WTC11 (cell line): Measurements from ENCODE around the gene DPP9. TPM values are rescaled to one million over a fixed set of nuclear protein-coding genes. Genes with fewer than 3 reads are reported as not detected.

Experiments used
- AR ChIP-seq: fragments of 250-450 bp; sonication (Bioruptor Pico); IDR thresholded peaks from 2 replicates; pipeline ENCODE4 v1.9.0; 2021; ENCODE audit warnings: mild to moderate bottlenecking
- ARID4B ChIP-seq: sonication (generic); formaldehyde crosslinking; IDR thresholded peaks from 2 replicates; pipeline ENCODE4 v1.8.0; 2023; ENCODE audit warnings: missing genetic modification reagents, mild to moderate bottlenecking, borderline replicate concordance
- ATF6 ChIP-seq: sonication (generic); formaldehyde crosslinking; IDR thresholded peaks from 2 replicates; pipeline ENCODE4 v1.8.1; 2023; ENCODE audit warnings: mild to moderate bottlenecking, missing genetic modification reagents
- CDX4 ChIP-seq: fragments of 250-450 bp; sonication (Bioruptor Pico); IDR thresholded peaks from 2 replicates; pipeline ENCODE4 v1.9.0; 2021; ENCODE audit warnings: moderate library complexity, mild to moderate bottlenecking, inconsistent platforms, borderline replicate concordance
- CTCF ChIP-seq: fragments of 200-600 bp; IDR thresholded peaks from 2 replicates; pipeline ENCODE4 v1.8.0; 2022; ENCODE audit warnings: antibody characterized with exemption
- E2F1 ChIP-seq: sonication (generic); formaldehyde crosslinking; IDR thresholded peaks from 2 replicates; pipeline ENCODE4 v1.8.0; 2022; ENCODE audit warnings: mild to moderate bottlenecking, missing genetic modification reagents
- E2F4 ChIP-seq: sonication (generic); formaldehyde crosslinking; IDR thresholded peaks from 2 replicates; pipeline ENCODE4 v1.8.1; 2022; ENCODE audit warnings: low read depth, mild to moderate bottlenecking, moderate library complexity, missing genetic modification reagents, borderline replicate concordance
- ELF4 ChIP-seq: sonication (generic); formaldehyde crosslinking; IDR thresholded peaks from 2 replicates; pipeline ENCODE4 v1.8.1; 2022; ENCODE audit warnings: low read depth, mild to moderate bottlenecking, moderate library complexity, missing genetic modification reagents
- ETV6 ChIP-seq: sonication (generic); formaldehyde crosslinking; IDR thresholded peaks from 2 replicates; pipeline ENCODE4 v1.8.1; 2022; ENCODE audit warnings: mild to moderate bottlenecking, missing genetic modification reagents
- GRHL2 ChIP-seq: fragments of 250-450 bp; sonication (Bioruptor Pico); IDR thresholded peaks from 2 replicates; pipeline ENCODE4 v1.8.0; 2022; ENCODE audit warnings: mild to moderate bottlenecking, moderate library complexity; ENCODE audit not compliant: insufficient replicate concordance, severe bottlenecking
- IRF2 ChIP-seq: sonication (generic); formaldehyde crosslinking; IDR thresholded peaks from 2 replicates; pipeline ENCODE4 v1.8.0; 2022; ENCODE audit warnings: low read depth, missing genetic modification reagents, borderline replicate concordance
- MLX ChIP-seq: sonication (generic); formaldehyde crosslinking; IDR thresholded peaks from 2 replicates; pipeline ENCODE4 v1.8.1; 2023; ENCODE audit warnings: mild to moderate bottlenecking, missing genetic modification reagents, moderate library complexity
- MXD4 ChIP-seq: fragments of 250-450 bp; sonication (Bioruptor Pico); IDR thresholded peaks from 2 replicates; pipeline ENCODE4 v1.8.0; 2021; ENCODE audit warnings: mild to moderate bottlenecking, moderate library complexity, borderline replicate concordance
- MYBL2 ChIP-seq: sonication (generic); formaldehyde crosslinking; IDR thresholded peaks from 2 replicates; pipeline ENCODE4 v1.8.1; 2023; ENCODE audit warnings: mild to moderate bottlenecking, moderate library complexity, missing genetic modification reagents
- NFYB ChIP-seq: sonication (generic); formaldehyde crosslinking; conservative IDR thresholded peaks from 2 replicates; pipeline ENCODE4 v1.8.0; 2022; ENCODE audit warnings: low read depth, missing genetic modification reagents
- NR1H2 ChIP-seq: sonication (generic); formaldehyde crosslinking; IDR thresholded peaks from 2 replicates; pipeline ENCODE4 v1.9.0; 2021; ENCODE audit warnings: mild to moderate bottlenecking, moderate library complexity, missing genetic modification reagents
- RELA ChIP-seq: sonication (generic); formaldehyde crosslinking; IDR thresholded peaks from 2 replicates; pipeline ENCODE4 v1.8.1; 2022; ENCODE audit warnings: missing genetic modification reagents, mild to moderate bottlenecking, borderline replicate concordance
- RORB ChIP-seq: fragments of 250-450 bp; sonication (Bioruptor Pico); IDR thresholded peaks from 2 replicates; pipeline ENCODE4 v1.9.0; 2021; ENCODE audit warnings: mild to moderate bottlenecking
- TCF7 ChIP-seq: sonication (generic); formaldehyde crosslinking; IDR thresholded peaks from 2 replicates; pipeline ENCODE4 v1.8.0; 2022; ENCODE audit warnings: mild to moderate bottlenecking, low read depth, missing genetic modification reagents, moderate library complexity
- TP53 ChIP-seq: sonication (generic); formaldehyde crosslinking; IDR thresholded peaks from 2 replicates; pipeline ENCODE4 v1.8.1; 2023; ENCODE audit warnings: mild to moderate bottlenecking, missing genetic modification reagents
- ZNF263 ChIP-seq: sonication (generic); formaldehyde crosslinking; IDR thresholded peaks from 2 replicates; pipeline ENCODE4 v1.8.1; 2022; ENCODE audit warnings: low read depth, mild to moderate bottlenecking, moderate library complexity, missing genetic modification reagents
- ZNF416 ChIP-seq: fragments of 250-450 bp; sonication (Bioruptor Pico); IDR thresholded peaks from 2 replicates; pipeline ENCODE4 v1.9.0; 2021; ENCODE audit warnings: mild to moderate bottlenecking, inconsistent platforms
- ZNF423 ChIP-seq: fragments of 250-450 bp; sonication (Bioruptor Pico); IDR thresholded peaks from 2 replicates; pipeline ENCODE4 v2.1.2; 2022; ENCODE audit warnings: mild to moderate bottlenecking, moderate library complexity
- total RNA-seq: library from RNA; stranded (reverse); gene quantifications from 3 replicates; pipeline ENCODE4 v1.2.3, GENCODE V29; 2021

DPP9 gene
- total RNA-seq, 1 experiment from 2014 or later, result 52.9 TPM

GRCh38 chr19:4723595-4724514 lies at the start of gene DPP9 (continued):
- no peak for TF ChIP-seq ZNF263
- TF ChIP-seq CTCF, result no peak
- 0 out of 2 replicates have a peak, but pooled peaks have one; percentile 43 for TF ChIP-seq TP53 (CRISPR knock-in tag)
- no peak for TF ChIP-seq ATF6 (CRISPR knock-in tag)
- TF ChIP-seq ETV6 (CRISPR knock-in tag), result peak; percentile 65
- no peak for TF ChIP-seq TCF7 (CRISPR knock-in tag)
- TF ChIP-seq ELF4, result no peak
- TF ChIP-seq RELA, result peak; percentile 36; the same call in 1 of the 2 replicates
- TF ChIP-seq E2F1 (CRISPR knock-in tag), result no peak
- TF ChIP-seq CDX4 (CRISPR knock-in tag), result no peak
- no peak for TF ChIP-seq NR1H2 (CRISPR knock-in tag)
- no peak for TF ChIP-seq IRF2 (CRISPR knock-in tag)
- no peak for TF ChIP-seq GRHL2 (CRISPR knock-in tag)
- no peak for TF ChIP-seq E2F4 (CRISPR knock-in tag)
- no peak for TF ChIP-seq ZNF423
- TF ChIP-seq MYBL2, result peak; percentile 69
- TF ChIP-seq RORB (CRISPR knock-in tag), result no peak
- TF ChIP-seq MXD4, result no peak
- TF ChIP-seq MLX (CRISPR knock-in tag), result no peak
- TF ChIP-seq ARID4B (CRISPR knock-in tag), result peak; percentile 25; the same call in 1 of the 2 replicates
- TF ChIP-seq AR (CRISPR knock-in tag), result no peak
- TF ChIP-seq NFYB (CRISPR knock-in tag), result peak; percentile 77
- TF ChIP-seq ZNF416 (CRISPR knock-in tag), result no peak
